ENCODE results near the gene BCAS3. TPM values are rescaled to one million over a fixed set of nuclear protein-coding genes. Genes with fewer than 3 reads are reported as not detected.

Gene BCAS3
- polyA plus RNA-seq, 1 donor from 2014 or later = 21.6 TPM

GRCh38 chr17:61189968-61190367 is 512.3 kb downstream of the BCAS3 start:
- Histone ChIP-seq H3K79me2 (replicated peaks; ENCODE audit: insufficient read depth, low read length) (no peaks in the 10 kb centered on the region), H3K4me2 (ENCODE audit: low read length) (no peak overlapping the region), H3K36me3 (ENCODE audit: insufficient read depth, low read length) (no peaks in the 10 kb centered on the region), H3K27me3 (ENCODE audit: insufficient read depth, low read depth, low read length) (no peaks in the 10 kb centered on the region), H3K9ac (ENCODE audit: low read length) (no peak overlapping the region), H3K27ac (ENCODE audit: low read length) (no peak overlapping the region), H4K20me1 (ENCODE audit: insufficient read depth) (no peaks in the 10 kb centered on the region), H3F3A (ENCODE audit: insufficient read depth, low read length, poor library complexity, severe bottlenecking) (no peaks in the 10 kb centered on the region), H3K9me2 (ENCODE audit: insufficient read depth, low read length) (no peaks in the 10 kb centered on the region), H3K9me3 (ENCODE audit: low read length) (no peaks in the 10 kb centered on the region), H2AFZ (ENCODE audit: low read depth, low read length) (no peak overlapping the region), H3K4me3 (ENCODE audit: low read length) (no peak overlapping the region)
- TF ChIP-seq REST (IDR thresholded peaks at IDR 0.05; ENCODE audit: borderline replicate concordance) (no peak), CTCF (IDR thresholded peaks at IDR 0.05; ENCODE audit: poor library complexity, severe bottlenecking) (no peak), TAF1 (IDR thresholded peaks at IDR 0.05; ENCODE audit: low read depth) (no peak)

- Histone ChIP-seq H2AFZ (ENCODE audit: low read depth, low read length) (no peak overlapping the region), H3K9me2 (ENCODE audit: insufficient read depth, low read length) (no peaks in the 10 kb centered on the region), H3K79me2 (replicated peaks; ENCODE audit: insufficient read depth, low read length) (no peaks in the 10 kb centered on the region), H3K4me2 (ENCODE audit: low read length) (no peak overlapping the region), H3K27me3 (ENCODE audit: insufficient read depth, low read depth, low read length) (no peaks in the 10 kb centered on the region), H3K9ac (ENCODE audit: low read length) (no peak overlapping the region), H3K9me3 (ENCODE audit: low read length) (no peaks in the 10 kb centered on the region), H4K20me1 (ENCODE audit: insufficient read depth) (no peaks in the 10 kb centered on the region), H3K36me3 (ENCODE audit: insufficient read depth, low read length) (no peaks in the 10 kb centered on the region), H3K27ac (ENCODE audit: low read length) (no peak overlapping the region), H3F3A (ENCODE audit: insufficient read depth, low read length, poor library complexity, severe bottlenecking) (no peaks in the 10 kb centered on the region), H3K4me3 (ENCODE audit: low read length) (no peak overlapping the region)
- TF ChIP-seq REST (IDR thresholded peaks at IDR 0.05; ENCODE audit: borderline replicate concordance) (no peak), RAD21 (conservative IDR thresholded peaks at IDR 0.05) (no peak), POLR2AphosphoS5 (IDR thresholded peaks at IDR 0.05) (no peak), TAF1 (IDR thresholded peaks at IDR 0.05; ENCODE audit: low read depth) (no peak), SMC3 (conservative IDR thresholded peaks at IDR 0.05; ENCODE audit: poor library complexity) (no peak), MXI1 (conservative IDR thresholded peaks at IDR 0.05; ENCODE audit: poor library complexity, severe bottlenecking) (no peak), EZH2 (IDR thresholded peaks at IDR 0.05; ENCODE audit: borderline replicate concordance, insufficient read depth, low read length, poor library complexity, severe bottlenecking) (no peak), CTCF (IDR thresholded peaks at IDR 0.05; ENCODE audit: poor library complexity, severe bottlenecking) (no peak)
These were observed 518.7 kb downstream of the BCAS3 start for GRCh38 chr17:61196302-61196704.
